SHP77 treated with DMSO at 0.1 percent for 48 hours (cell line): ENCODE measurements around the gene ZNF469.

ENCODE experiments used
- DNase-seq: peaks from one replicate; lab custom pipeline; 2025; lab: John Stamatoyannopoulos, UW

ZNF469 gene, protein sequence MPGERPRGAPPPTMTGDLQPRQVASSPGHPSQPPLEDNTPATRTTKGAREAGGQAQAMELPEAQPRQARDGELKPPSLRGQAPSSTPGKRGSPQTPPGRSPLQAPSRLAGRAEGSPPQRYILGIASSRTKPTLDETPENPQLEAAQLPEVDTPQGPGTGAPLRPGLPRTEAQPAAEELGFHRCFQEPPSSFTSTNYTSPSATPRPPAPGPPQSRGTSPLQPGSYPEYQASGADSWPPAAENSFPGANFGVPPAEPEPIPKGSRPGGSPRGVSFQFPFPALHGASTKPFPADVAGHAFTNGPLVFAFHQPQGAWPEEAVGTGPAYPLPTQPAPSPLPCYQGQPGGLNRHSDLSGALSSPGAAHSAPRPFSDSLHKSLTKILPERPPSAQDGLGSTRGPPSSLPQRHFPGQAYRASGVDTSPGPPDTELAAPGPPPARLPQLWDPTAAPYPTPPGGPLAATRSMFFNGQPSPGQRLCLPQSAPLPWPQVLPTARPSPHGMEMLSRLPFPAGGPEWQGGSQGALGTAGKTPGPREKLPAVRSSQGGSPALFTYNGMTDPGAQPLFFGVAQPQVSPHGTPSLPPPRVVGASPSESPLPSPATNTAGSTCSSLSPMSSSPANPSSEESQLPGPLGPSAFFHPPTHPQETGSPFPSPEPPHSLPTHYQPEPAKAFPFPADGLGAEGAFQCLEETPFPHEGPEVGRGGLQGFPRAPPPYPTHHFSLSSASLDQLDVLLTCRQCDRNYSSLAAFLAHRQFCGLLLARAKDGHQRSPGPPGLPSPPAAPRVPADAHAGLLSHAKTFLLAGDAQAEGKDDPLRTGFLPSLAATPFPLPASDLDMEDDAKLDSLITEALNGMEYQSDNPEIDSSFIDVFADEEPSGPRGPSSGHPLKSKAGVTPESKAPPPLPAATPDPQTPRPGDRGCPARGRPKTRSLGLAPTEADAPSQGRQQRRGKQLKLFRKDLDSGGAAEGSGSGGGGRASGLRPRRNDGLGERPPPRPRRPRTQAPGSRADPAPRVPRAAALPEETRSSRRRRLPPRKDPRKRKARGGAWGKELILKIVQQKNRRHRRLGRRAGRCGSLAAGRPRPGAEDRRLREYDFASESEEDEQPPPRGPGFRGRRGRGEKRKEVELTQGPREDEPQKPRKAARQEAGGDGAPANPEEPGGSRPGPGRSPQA (N-terminal part only)

DNA sequence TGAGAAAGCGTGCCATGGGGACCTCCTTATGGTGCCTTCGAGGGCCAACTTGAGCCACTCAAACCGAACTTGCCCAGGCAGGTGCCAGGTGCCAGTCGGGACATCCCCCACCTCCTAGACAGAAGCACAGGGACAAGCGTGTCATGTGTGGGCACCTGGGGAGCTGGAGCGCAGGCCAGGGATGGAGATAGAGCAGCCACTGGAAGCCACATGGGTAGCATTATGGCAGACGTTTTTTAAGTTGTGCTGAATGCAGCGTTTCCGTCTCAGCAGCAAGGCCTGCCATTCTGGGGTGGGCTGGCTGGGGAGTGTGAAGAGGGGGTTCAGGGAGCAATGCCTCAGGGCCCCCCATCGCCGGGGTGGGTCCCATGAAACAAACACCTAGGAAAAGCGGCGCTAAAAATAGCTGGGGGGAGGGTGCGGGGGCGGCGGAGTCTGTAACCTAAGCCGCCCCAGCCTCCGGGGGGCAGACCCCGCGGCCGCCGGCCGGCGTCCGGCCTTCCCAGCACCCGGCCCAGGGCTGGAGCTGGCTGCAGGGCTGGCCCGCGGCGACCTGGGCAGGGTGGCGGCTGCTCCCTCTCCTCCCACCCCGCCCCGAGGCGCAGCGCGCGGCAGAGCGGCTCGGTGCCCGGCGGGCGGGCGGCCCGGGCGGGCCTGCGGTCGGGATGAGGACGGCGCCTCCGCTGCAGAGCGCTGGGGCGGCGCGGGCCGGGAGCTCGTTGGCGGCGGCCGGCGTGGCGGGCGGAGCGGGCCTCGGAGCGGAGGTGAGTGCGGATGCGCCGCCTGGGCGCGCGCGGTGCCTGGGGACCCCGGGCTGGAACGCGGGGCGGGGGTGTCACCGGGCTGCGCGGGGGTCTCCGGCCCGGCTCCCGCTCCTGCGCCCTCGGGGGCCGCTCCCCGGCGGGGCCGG lies at the start of gene ZNF469:
Gene ZNF469 (plus strand): TSS at position 469 of the 910 bp plus-strand sequence. CDS start 44,512 bp downstream, outside the sequence.
- DNase-seq: no peak

DNA sequence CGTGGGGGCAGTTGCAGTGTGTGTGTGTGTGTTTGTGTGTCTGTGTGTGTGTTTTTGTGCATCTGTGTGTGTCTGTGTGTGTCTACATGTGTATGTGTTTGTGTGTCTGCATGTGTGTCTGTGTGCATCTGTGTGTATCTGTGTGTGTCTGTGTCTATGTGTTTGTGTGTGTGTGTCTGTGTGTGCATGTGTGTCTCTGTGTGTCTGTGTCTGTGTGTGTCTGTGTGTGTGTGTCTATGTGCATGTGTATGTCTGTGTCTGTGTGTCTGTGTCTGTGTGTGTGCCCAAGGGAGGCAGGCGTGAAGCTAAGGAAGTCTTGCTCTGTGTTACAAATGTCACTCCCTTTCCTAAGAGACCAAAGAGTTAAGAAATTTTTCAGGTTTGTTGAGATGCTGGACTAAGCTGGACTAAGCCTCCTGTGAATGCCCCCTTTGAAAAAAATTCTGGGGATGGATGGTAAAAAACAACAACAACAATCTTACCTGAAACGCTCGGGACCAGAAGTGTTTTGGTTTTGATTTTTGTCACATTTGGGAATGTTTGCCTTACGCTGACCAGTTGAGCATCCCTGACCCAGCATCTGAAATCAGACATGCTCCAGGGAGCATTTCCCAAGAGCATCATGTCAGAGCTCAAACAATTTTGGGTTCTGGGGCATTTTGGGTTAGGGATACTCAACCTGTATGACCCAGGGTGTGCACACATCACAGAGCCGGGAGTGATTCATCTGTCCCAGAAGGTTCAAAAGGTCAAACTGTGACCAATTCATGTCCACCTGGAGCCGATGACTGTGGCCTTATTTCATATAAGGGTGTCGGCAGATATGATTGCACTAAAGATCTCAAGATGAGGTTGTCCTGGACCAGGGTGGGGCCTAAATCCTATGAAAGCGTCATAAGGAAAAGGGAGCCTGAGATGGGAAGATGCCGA lies 48.6 kb upstream of the ZNF469 start:
- no peak for DNase-seq

DNA sequence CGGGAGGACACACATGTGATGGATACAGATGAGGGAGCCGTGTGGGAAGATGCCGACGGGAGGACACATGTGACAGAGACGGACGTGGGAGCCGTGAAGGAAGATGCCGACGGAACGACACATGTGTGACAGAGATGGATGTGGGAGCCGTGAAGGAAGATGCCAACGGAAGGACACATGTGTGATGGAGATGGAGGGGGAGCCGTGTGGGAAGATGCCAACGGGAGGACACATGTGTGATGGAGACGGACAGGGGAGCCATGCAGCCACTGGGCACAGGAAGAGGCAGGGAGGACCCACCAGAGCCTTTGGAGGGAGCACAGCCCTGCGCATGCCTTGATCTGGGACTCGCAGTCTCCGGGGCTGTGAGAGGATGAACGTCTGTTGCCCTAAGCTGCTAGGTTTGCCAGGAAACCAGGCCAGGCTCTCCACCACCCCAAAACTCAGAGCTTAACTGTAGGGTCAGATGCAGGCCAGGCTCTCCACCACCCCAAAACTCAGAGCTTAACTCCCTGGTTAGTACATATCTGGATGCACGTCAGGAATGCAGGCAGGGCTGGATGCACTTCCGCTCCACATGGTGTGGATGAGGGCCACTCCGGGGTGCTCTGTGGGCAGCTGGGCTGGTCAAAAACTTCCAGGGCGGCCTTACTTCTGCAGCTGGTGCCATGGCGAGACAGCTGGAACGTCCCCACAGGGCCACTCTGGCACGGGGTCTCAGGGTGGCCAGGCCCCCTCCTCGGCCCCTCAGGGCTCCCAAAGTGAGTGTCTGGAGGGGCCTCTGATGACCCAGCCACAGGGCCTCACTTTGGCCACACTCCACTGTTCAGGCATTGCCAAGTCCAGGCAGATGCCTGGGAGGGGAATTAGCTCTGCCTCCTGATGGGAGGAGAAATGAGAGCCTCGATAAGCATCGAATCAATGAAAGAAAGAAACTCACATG lies 47.7 kb upstream of the ZNF469 start:
- no peak for DNase-seq

DNA sequence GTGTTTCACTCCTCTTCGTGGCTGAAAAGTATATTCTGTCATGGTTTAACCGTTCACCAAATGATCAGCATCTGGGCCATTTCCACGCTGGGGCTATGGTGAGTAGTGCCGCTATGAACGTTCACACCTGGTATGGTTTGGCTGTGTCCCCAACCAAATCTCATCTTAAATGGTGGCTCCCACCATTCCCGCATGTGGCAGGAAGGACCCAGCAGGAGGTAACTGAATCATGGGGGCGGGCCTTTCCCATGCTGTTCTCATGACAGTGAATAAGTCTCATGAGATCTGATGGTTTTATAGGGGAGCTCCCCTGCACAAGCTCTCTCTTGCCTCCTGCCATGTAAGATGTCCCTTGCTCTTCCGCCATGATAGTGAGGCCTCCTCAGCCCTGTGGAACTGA lies 45.7 kb upstream of the ZNF469 start:
- no peak for DNase-seq

DNA sequence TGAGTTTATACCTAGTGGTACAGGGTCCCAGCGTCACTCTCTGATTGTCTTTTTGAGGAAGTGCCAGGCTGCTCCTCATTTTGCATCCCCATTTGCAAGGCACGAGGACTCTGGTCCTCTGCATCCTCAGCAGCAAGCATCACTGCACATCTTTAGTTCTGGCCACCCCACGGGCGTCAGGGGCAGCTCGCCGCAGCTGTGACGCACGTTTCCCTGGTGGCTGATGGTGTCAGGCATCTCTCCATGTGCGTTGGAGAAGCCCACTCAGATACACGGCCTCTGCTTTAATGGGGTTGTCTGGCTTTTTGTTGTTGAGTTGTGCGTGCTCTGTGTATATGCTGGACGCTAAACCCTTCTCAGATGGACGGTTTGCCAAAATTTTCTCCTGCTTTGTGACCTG lies 45.2 kb upstream of the ZNF469 start:
- DNase-seq: no peak

DNA sequence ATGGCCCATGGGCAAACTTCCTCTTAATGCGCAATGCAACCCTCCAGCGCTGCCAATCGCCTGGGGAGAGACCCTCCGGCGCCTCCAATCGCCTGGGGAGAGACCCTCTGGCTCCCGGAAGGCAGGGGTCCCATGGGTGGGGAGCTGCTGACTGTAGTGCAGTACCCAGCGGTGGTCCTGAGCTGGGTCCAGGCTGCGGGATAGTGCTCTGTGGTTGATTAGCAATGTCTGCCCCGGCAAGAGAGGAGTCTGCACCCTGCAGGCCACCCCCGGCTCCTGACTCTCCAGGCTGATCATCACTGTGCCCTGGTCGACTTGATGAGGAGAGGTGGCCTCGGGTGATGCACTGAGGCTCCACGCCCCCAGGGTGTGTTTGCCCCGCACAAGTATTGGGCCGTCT lies 44.6 kb upstream of the ZNF469 start:
- DNase-seq: no peak

DNA sequence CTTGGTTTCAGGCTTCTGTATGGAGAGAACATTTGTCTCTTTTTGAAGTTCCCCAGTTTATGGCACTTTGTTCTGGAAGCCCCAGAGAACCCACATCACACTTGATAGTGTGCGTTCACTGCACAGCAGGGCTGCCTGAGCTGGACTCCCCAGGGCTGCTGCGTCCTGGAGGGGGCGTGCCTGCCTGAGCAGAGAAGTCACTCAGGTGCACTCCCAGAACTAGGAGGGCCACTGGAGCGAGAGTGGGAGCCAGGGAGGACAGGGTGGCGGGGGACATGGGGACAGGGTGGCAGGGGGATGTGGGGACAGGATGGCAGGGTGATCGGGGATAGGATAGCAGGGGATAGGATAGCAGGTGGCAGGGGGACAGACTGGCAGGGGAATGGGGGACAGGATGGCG lies 43.9 kb upstream of the ZNF469 start:
- DNase-seq: no peak

DNA sequence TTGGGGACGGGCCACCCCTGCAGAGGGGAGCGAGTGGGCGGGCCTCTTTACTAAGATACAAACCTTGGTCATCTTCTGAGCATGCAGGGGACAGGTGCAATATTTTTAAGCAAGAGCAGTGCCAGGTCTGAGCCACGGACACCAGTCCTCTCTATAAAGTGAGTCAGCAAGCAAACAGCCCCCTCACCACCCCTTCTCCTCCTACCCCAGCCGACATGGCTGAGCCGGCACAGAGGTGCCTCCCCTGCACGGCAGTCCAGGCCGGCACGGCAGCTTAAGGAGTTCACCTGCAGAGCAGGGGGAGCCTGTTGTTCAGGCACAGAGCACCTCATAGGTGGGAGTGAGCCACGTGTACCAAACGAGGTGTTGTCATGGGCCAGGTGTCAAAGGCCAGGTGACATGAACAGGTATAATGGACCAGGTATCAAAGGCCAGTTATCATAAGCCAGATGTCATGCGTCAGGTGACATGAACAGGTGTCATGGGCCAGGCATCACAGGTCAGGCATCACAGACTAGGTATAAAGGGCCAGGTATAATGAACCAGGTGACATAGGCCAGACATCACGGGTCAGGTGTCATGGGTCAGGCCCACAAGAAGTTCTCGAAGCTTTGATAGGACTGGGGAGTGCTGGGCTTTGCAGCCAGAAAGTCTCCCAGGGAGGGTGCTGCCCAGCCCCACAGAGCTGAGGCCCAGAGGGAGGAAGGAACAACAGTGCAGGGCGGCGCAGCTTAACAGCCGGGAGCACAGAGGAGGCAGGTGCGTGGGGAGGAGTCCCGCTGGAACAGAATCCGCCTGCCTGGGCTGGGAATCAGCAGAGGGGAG lies 42.6 kb upstream of the ZNF469 start:
- no peak for DNase-seq

DNA sequence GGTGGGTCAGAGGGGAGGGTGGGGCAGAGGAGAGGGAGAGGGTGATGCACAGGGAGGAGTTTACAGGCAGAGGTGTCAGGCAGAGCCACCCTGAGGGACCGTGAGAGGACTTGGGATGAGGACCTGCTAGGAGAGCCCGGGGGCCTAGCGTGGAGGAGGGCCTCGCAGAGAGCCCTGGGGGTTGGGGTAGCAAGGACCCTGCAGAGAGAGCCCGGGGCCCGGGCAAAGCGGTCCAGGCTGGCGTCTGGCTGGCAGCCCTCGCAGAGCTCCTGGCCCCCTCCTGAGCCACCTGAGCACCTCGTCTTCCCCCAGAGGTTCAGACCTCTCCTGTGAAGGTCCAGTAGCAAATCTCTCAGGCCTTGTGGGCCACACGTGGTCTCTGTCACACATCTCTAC lies 42.0 kb upstream of the ZNF469 start:
- no peak for DNase-seq

DNA sequence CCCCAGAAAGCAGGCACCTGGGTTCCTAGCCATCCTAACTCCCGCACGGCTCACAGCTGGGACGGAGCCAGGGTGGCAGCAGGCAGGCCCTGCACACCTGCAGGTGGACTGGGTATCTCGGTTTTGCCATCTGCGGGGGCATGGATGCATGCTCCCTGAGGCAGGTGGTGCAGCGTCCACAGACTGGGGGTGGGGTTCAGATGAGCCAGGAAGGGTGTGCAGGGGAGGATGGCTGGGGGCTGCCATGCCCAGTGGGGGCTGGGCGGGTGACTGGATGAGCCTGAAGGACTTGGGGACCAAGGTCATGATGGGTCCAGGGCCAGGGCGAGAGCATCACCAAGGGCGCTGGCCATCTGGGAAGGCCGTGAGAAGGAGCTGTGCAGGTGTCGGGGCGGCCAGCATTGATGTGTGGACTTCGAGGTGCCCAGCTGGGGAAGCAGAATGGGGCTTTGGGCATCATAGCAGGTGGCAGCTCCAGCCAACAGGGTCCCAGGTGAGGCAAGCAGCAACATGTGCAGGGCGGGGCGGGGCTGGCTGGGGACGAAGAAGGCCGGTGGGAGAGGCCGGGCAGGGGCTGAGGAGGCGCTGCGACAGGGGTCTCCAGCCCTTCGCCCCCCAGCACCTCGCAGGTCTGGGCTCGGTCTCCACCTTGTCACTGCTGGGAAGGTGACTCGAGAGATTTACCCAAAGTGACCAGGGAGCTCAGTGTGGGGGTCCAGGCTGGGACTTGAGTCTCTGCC lies 41.0 kb upstream of the ZNF469 start:
- DNase-seq: no peak

DNA sequence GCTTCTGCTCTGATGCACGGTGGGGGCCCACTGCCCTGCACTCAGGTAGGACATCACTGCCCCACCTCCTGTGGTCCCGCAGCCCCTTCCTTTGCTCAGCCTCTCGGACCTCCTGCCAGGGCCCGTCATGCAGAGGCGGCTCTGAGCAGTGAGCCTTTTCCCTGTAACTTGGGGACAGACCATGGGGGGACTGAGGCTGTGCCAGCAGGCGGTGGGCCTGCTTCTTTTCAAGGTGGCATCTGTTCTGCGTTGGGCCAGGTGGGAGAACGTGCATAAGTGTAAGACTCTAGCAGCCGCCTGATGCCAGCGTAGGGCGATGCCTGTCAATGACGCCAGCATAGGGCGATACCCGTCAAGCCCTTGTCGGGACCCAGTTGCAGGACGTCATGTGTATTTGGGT lies 40.3 kb upstream of the ZNF469 start:
- DNase-seq: no peak

DNA sequence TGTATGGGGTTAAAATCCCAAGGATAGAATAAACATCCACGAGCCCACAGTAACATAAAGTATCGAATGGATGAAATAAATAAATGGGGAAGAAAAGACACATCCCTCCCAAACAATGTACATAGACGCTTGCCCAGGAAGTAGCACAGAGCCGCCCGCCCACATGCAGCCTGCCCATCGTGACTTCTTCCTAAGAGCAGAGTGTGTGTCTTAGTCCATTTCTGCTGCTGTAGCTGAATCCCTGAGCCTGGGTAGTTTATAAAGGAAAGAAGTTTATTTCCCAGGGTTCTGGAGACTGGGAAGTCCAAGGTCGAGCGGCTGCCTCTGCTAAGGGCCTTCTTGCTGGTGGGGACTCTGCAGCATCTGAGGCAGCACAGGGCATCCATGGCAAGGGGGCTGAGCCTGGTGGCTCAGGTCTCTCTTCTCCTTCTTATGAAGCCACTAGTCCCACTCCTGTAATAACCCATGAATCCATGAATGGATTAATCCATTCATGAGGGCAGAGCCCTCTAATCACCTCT lies 39.4 kb upstream of the ZNF469 start:
- DNase-seq: no peak

DNA sequence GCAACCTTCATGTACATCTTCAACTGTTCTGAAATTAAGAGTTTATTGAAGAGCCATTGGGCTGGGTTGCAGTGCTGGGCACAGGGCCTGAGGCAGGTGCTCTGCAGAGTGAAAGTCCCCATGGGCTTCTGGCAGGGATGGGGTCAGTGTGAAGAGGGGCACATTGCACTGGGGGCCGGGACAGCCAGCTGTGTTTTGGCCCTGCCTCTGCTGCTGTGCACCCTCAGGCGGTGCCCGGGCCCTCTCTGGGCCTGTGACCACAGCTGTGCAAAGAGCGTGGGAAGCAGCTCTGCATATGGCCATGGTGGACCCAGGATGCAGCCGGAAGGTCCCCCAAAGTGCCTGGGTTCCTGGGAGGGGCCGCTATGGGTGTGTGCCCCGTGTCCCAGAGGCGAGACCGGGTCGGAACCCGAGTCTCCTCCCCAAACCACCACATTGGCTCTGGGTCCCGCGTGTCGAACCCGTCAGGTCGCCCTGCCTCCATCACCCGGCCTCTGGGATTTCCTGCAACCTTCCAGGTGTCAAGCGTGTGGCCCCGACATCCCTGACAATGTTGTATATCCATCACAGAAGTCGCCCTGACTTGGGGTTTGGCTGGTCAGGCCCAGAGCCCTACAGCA lies 38.2 kb upstream of the ZNF469 start:
- no peak for DNase-seq

DNA sequence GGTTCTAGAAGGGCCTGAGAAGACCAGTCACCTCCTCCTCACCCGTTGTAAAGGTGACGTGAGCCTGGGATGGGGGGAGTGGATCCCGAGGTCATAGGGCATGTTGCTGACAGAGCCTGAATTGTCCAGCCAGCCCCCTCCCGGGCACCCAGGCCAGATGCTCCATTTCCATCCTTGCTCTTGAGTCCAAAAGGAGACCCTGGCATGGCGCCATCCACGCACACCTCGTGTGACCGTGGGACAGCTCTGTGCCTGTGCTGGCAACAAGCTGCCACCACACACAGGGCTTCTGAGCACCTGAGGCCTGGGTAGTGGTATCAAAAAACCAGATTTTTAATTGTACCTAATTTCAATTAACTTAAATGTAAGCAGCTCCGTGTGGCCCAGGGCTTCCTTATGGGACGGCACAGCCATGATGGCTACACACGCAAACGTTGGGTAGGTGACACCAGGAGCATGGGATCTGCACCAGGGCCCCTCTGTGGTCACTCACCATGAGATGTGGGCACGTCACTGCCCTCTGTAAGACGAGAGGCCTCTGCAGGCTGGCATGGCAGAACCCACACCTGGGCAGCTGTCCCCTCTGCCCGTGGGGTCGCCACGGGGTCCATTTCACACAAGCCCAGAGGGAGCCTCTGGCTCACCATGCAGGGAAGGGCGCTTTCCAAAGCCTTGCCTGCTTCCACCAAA lies 37.6 kb upstream of the ZNF469 start:
- DNase-seq: no peak

DNA sequence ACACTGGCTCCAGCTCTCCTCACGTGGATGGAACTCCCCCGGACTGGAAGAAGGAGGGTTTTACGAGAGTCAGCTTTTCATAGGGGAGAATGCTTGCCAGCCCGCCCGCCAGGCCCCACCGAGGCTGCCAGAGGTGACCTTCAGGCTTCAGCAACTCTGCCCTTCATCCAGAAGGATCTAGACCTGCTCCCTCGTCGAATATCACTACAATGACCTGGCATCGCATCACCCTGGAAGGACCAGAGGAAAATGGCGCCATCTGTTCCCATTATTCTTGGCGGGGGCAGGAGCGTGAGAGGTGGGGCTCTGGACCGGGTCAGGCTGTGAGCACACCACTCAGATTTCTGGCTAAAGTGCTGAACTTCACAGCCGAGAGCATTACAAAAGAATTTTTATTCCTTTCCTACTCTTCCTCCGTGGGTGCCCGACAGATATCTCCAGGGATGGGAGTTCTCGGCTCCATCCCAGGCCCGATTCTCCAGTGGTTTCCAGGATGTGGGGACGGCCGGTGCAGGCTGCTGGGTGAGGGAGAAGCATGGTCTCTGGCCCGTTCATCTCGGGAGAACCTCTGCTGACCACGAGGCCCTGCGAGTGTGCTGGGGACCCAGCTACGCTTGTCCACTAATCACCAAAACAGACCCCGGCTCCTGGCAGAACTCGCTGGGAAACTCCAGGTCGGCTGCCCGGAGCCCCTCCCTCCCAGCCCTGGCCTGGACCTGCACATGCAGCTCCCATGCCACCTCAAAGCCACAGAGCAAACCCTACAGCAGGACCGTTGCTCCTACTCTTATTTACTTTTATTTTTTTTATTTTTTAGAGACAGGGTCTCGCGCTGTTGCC lies 36.8 kb upstream of the ZNF469 start:
- DNase-seq: no peak
